Measurements from ENCODE around the gene LRRC8B. TPM values are rescaled to one million over a fixed set of nuclear protein-coding genes. Genes with fewer than 3 reads are reported as not detected.

Gene LRRC8B
- total and polyA plus RNA-seq, 2 of the 8 experiments (the other 6 are each of a cell fraction or from before 2014, with no cell fraction given): 18.4 to 29.2 TPM

- H3K36me3 ChIP-seq (ENCODE audit: control insufficient read depth in 2 of 4, insufficient read depth in 4 of 4, low read length in 3 of 4): no peaks in the 10 kb centered on the region
- H2BK120ac ChIP-seq (replicated peaks; ENCODE audit: low read depth, low read length): no peak overlapping the region
- H3K23me2 ChIP-seq (ENCODE audit: low read depth, low read length): no peaks in the 10 kb centered on the region
- DNase-seq (ENCODE audit: low read depth in 1 of 2, low spot score in 2 of 2) (no peak), FAIRE-seq (no peak)
- H2BK5ac ChIP-seq (ENCODE audit: low read depth, low read length): no peak overlapping the region
- H3K4me3 ChIP-seq (ENCODE audit: extremely low read depth in 1 of 4, insufficient read depth in 2 of 4, low read depth in 3 of 4, low read length in 4 of 4): no peak overlapping the region
- H3K9ac ChIP-seq (replicated peaks in 1 of 4; ENCODE audit: extremely low read depth in 1 of 4, low read depth in 3 of 4, low read length in 3 of 4): no peak overlapping the region
- no peak overlapping the region for H3K27ac ChIP-seq (ENCODE audit: low read depth, low read length)
- H3K18ac ChIP-seq (ENCODE audit: extremely low read depth, low read length): no peak overlapping the region
- TF ChIP-seq RXRA (IDR thresholded peaks at IDR 0.05; ENCODE audit: insufficient read depth, low read depth, low read length) (no peak), SAP30 (IDR thresholded peaks at IDR 0.05; ENCODE audit: insufficient read depth, insufficient replicate concordance, low read length) (no peak)
- no peak overlapping the region for H4K8ac ChIP-seq (ENCODE audit: extremely low read depth, insufficient read depth, low read length)
- no peak overlapping the region for H3K23ac ChIP-seq (ENCODE audit: insufficient read length)
- WGBS, 2 experiments (ENCODE audit: extremely low coverage in 1 of 2, insufficient coverage in 1 of 2, insufficient read length in 1 of 2, insufficient replicate concordance in 2 of 2, low coverage in 1 of 2, low lambda C conversion rate in 2 of 2, missing lambda C conversion rate in 1 of 2): 82% methylated on average over 1 of the region's 1 CpG; no CpG with 5 or more reads in 1 of the 2 experiments
- H2BK20ac ChIP-seq (ENCODE audit: low read length): no peak overlapping the region
- no peak overlapping the region for H3K4me2 ChIP-seq (ENCODE audit: insufficient read depth in 1 of 2, low read depth in 2 of 2, low read length in 2 of 2)
- H3K79me1 ChIP-seq (ENCODE audit: low read depth, low read length): no peaks in the 10 kb centered on the region; the same call in 1 of the 2 replicates
- H2BK12ac ChIP-seq (ENCODE audit: low read depth, low read length): no peak overlapping the region
- no peak overlapping the region for H2AFZ ChIP-seq (ENCODE audit: low read length)
- no peaks in the 10 kb centered on the region for H3K9me3 ChIP-seq (ENCODE audit: insufficient read depth in 2 of 2, low read depth in 1 of 2, low read length in 1 of 2)
- H3K79me2 ChIP-seq (ENCODE audit: control insufficient read depth in 1 of 2, insufficient read depth in 2 of 2, low read length in 2 of 2): peaks cover 0 to 15% of the 10 kb centered on the region in 2 experiments; a peak in 1 of 4 replicates
- H2AK5ac ChIP-seq (ENCODE audit: low read depth, low read length): no peak overlapping the region
- no peak overlapping the region for H4K91ac ChIP-seq (replicated peaks; ENCODE audit: insufficient read length, low read length)
- POLR2A ChIA-PET (ENCODE audit: partially characterized antibody): no interaction called here
- no peak overlapping the region for H2BK15ac ChIP-seq (ENCODE audit: low read length)
- no peak overlapping the region for H3K14ac ChIP-seq (ENCODE audit: insufficient read length)
- no peak overlapping the region for H3K4ac ChIP-seq (replicated peaks; ENCODE audit: insufficient read length, low read depth, low read length)
- no peak overlapping the region for H3K56ac ChIP-seq (replicated peaks; ENCODE audit: insufficient read length, low read depth, low read length)
- peaks cover 0 to 1% of the 10 kb centered on the region in 2 experiments for H4K20me1 ChIP-seq (replicated peaks in 1 of 2; ENCODE audit: control insufficient read depth in 1 of 2, insufficient read depth in 2 of 2, low read length in 2 of 2)
- H3K4me1 ChIP-seq (replicated peaks in 1 of 4; ENCODE audit: control insufficient read depth in 3 of 4, insufficient read depth in 4 of 4, low read length in 3 of 4): peaks cover 0 to 3% (median 0%) of the 10 kb centered on the region in 4 experiments; a peak in 1 of 7 replicates
- no peak overlapping the region for H4K5ac ChIP-seq (ENCODE audit: insufficient read length, low read depth, low read length)
- CTCF ChIA-PET (ENCODE audit: partially characterized antibody): no interaction called here
- no peaks in the 10 kb centered on the region for H3K27me3 ChIP-seq (replicated peaks in 1 of 4; ENCODE audit: control insufficient read depth in 3 of 4, extremely low read depth in 1 of 4, insufficient read depth in 3 of 4, low read length in 3 of 4)
Measured at GRCh38 chr1:89553157-89553556, 28.5 kb downstream of the LRRC8B start.

All from H1 (cell line).